Measurements from ENCODE around the gene BAIAP3.

GRCh38 chr16:1341495-1342420, 8.3 kb downstream of the BAIAP3 start:
- TF ChIP-seq CTCF (IDR thresholded peaks at IDR 0.05; ENCODE audit: insufficient read depth, low read length) (no peak), REST (IDR thresholded peaks at IDR 0.05; ENCODE audit: insufficient replicate concordance, low read depth) (no peak)

Data from HL-60 (cell line).